ENCODE data around the gene TMIE. TPM values are rescaled to one million over a fixed set of nuclear protein-coding genes. Genes with fewer than 3 reads are reported as not detected.
"Not testable (repeated sequence)": the region's sequence is repeated elsewhere in the genome, so short reads cannot be mapped to it uniquely, and the experiment has no call there.

TMIE gene
- total RNA-seq, 1 experiment from 2014 or later = not detected

- Histone ChIP-seq H3K4me3 (no peak overlapping the region), H3K4me1 (replicated peaks) (no peaks in the 10 kb centered on the region), H3K27me3 (replicated peaks) (no peaks in the 10 kb centered on the region), H3K36me3 (no peaks in the 10 kb centered on the region), H3K27ac (no peak overlapping the region), H3K9me3 (replicated peaks) (no peaks in the 10 kb centered on the region)
- no peak for DNase-seq (ENCODE audit: low read depth in 1 of 2, low spot score in 2 of 2)
Observed at GRCh38 chr3:46749129-46749528, 47.9 kb downstream of the TMIE start.

DNA sequence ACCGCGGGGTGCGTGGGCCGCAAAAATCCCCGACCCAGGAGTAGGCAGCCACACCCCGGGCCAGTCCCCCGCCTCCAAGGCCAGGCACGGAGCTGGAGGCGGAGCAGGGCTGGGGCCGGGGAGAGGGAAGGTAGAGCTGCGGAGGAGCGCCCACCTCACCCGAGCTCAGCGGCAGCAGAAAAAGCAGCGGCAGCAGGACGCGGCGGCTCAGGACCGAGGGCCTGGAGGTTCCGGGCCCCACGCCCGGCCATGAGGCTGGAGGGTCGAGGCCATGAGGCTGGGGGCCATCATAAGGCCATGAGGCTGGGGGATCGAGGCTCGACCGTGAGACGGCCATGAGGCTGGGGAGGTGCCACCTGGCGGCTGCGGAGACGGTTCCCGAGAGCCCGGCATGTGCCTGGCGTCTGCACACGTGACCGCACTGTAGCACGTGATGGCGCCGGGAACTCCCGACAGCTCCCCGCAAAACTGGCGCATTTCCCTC, 49.4 kb downstream of the TMIE start:
- Histone ChIP-seq H3K27ac (no peak overlapping the region), H3K27me3 (replicated peaks) (no peaks in the 10 kb centered on the region)

DNA sequence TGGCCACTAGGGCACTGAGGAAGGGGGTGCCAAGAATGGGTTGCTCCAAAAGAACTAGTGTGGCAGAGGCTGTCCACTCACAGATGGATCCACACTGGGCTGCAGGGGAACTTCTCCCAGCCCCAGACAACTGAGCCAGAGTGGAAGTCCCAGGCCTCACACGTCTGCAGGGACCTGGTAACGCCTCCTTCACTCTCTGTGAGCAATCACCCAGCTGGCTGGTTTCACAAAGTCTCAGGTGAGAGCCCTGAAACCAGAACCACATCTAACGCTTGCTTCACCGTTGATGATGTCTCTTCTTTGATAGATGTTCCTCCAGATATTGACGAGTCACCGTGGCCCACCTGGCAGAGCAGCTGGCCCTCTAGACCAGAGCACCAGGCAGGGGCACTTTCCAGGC, 51.9 kb downstream of the TMIE start:
- not testable (repeated sequence) for H3K4me1 ChIP-seq (replicated peaks); H3K27me3 ChIP-seq (replicated peaks); H3K9me3 ChIP-seq (replicated peaks); H3K4me3 ChIP-seq; H3K36me3 ChIP-seq; DNase-seq (ENCODE audit: low read depth in 1 of 2, low spot score in 2 of 2); H3K27ac ChIP-seq

More for the DNA sequence above, 49.4 kb downstream of the TMIE start:
- H3K4me3 ChIP-seq = no peak overlapping the region
- no peaks in the 10 kb centered on the region for H3K4me1 ChIP-seq (replicated peaks)
- H3K36me3 ChIP-seq = no peaks in the 10 kb centered on the region
- no peaks in the 10 kb centered on the region for H3K9me3 ChIP-seq (replicated peaks)
- DNase-seq (ENCODE audit: low read depth in 1 of 2, low spot score in 2 of 2) = no peak

- no peak overlapping the region for H3K4me3 ChIP-seq
- no peaks in the 10 kb centered on the region for H3K36me3 ChIP-seq
- H3K27ac ChIP-seq = no peak overlapping the region
- no peak for DNase-seq (ENCODE audit: low read depth in 1 of 2, low spot score in 2 of 2)
- H3K27me3 ChIP-seq (replicated peaks) = no peaks in the 10 kb centered on the region
- no peaks in the 10 kb centered on the region for H3K9me3 ChIP-seq (replicated peaks)
- no peaks in the 10 kb centered on the region for H3K4me1 ChIP-seq (replicated peaks)
Observed at GRCh38 chr3:46755646-46756045, 54.5 kb downstream of the TMIE start.

DNA sequence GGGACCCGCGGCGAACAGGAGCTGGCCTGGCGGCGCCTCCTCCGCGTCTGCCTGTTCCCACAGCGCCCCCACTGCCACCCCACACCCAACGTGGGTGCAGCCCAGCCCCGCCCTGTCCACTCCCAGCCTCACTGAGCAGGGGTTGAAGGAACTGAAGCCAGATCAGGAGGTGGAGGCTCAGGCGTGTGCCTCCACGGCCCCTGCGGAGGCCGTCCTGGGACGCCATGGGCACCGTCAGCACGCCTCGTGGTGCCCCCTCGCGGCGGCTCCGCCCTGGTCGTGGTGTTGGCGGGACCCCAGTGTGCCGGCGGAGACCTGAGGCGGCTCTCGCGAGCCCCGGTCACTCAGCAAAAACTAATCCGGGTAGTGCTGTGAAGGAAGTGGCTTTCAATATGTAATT, 55.5 kb downstream of the TMIE start:
- no peaks in the 10 kb centered on the region for H3K9me3 ChIP-seq (replicated peaks)
- H3K4me1 ChIP-seq (replicated peaks) = no peaks in the 10 kb centered on the region
- no peak for DNase-seq (ENCODE audit: low read depth in 1 of 2, low spot score in 2 of 2)
- no peak overlapping the region for H3K4me3 ChIP-seq
- no peaks in the 10 kb centered on the region for H3K36me3 ChIP-seq
- no peaks in the 10 kb centered on the region for H3K27me3 ChIP-seq (replicated peaks)
- no peak overlapping the region for H3K27ac ChIP-seq

DNA sequence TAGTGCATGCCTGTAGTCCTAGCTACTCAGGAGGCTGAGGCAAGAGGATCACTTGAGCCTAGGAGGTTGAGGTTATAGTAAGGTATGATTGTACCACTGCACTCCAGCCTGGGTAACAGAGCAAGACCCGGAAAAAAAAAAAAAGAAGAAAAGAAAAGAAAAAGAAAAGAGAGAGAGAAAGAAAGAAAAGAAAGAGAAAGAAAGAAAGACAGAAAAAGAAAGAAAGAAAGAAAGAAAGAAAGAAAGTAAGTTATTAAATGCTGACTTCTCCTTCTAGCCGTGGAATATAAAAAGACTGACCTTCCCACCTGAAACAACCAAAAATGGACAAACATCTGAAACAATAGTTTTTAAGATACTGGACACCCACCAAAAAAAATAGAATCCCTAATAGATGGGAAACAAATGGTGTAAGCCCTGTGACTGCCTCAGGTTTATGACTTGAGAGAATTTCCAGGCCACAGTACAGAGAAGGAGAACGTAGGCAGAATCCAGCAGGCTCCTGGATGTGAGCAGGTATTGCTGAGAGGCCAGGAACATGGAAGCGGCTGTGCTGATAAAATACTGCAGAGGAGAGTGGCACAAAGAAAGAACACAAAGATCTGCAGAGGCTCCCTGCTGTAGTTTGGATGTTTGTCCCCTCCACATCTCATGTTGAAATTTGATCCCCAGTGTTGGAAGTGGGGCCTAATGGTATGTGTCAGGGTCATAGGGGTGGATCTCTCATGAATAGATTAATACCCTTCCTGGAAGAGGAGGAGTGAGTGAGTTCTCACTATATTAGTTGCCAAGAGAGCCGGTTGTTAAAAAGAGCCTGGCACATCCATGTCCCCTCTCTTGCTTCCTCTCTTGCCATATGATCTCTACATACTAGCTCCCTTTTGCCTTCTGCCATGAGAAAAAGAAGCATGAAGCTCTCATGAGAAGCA, 58.3 kb downstream of the TMIE start:
- no peak overlapping the region for H3K4me3 ChIP-seq
- H3K27me3 ChIP-seq (replicated peaks) = no peaks in the 10 kb centered on the region
- no peaks in the 10 kb centered on the region for H3K36me3 ChIP-seq
- H3K27ac ChIP-seq = no peak overlapping the region
- no peaks in the 10 kb centered on the region for H3K4me1 ChIP-seq (replicated peaks)
- no peak for DNase-seq (ENCODE audit: low read depth in 1 of 2, low spot score in 2 of 2)
- H3K9me3 ChIP-seq (replicated peaks) = no peaks in the 10 kb centered on the region

Other genes starting within 250 kb of the TMIE start
- gene LTF, start 236.5 kb upstream of the TMIE start, total RNA-seq (2014; rRNA removed; shearing (Covaris generic)) = 0.08 TPM in 1 of 2 replicates, not detected in the other
- not detected in 2 replicates for gene RTP3, start 203.4 kb upstream of the TMIE start, total RNA-seq (2014; rRNA removed; shearing (Covaris generic))
- gene LRRC2, start 135.1 kb upstream of the TMIE start, total RNA-seq (2014; rRNA removed; shearing (Covaris generic)) = 0.61 and 2.8 TPM in 2 replicates
- not detected in 2 replicates for gene FAM240A, start 88.9 kb upstream of the TMIE start, total RNA-seq (2014; rRNA removed; shearing (Covaris generic))
- gene ALS2CL, start 7.7 kb upstream of the TMIE start, total RNA-seq (2014; rRNA removed; shearing (Covaris generic)) = 0.37 TPM in 1 of 2 replicates, not detected in the other
- gene PRSS50, start 16.5 kb downstream of the TMIE start, total RNA-seq (2014; rRNA removed; shearing (Covaris generic)) = not detected in 2 replicates
- not detected in 2 replicates for gene MYL3, start 162.1 kb downstream of the TMIE start, total RNA-seq (2014; rRNA removed; shearing (Covaris generic))
- gene PTH1R, start 176.3 kb downstream of the TMIE start, total RNA-seq (2014; rRNA removed; shearing (Covaris generic)) = not detected in 2 replicates

All from SJSA1 (cell line).